Ishikawa (cell line): ENCODE measurements around the gene DCUN1D2.

Experiments
- EGR1 ChIP-seq: IDR thresholded peaks from 2 replicates; pipeline ENCODE4 v1.6.1; 2012
- RAD21 ChIP-seq: IDR thresholded peaks from 2 replicates; pipeline ENCODE4 v1.6.1; 2012; ENCODE audit warnings: low read depth
- REST ChIP-seq: IDR thresholded peaks from 2 replicates; pipeline ENCODE4 v1.6.1; 2012; ENCODE audit warnings: low read depth, mild to moderate bottlenecking
- TAF1 ChIP-seq: IDR thresholded peaks from 2 replicates; pipeline ENCODE4 v1.6.1; 2012; ENCODE audit warnings: low read depth, mild to moderate bottlenecking
- YY1 ChIP-seq: IDR thresholded peaks from 2 replicates; pipeline ENCODE4 v1.6.1; 2012; ENCODE audit warnings: low read depth
- TF ChIP-seq, protein P1 (sequence below): IDR thresholded peaks from 2 replicates; pipeline ENCODE4 v1.6.1; 2012

DNA sequence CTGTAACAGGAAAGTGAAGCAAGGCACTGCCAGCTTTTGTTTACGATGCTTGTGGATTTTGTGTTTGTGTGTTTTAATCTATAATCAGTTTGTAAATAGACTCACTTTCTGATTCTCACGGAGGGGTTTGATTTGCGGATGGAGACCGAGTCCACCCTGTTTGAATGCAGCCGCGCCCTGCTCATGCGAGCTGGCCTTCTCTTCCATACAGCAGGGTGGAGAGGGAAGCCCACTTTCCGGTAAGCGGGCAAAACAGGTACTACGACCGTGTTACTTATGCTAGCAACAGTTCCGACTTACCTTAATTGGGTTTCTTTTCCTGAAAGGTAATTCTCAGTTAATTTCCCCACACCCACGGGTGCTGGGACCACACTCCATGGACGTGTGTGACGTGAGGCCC lies 70.3 kb downstream of the DCUN1D2 start:
- no peak for TF ChIP-seq TAF1
- no peak for TF ChIP-seq YY1
- TF ChIP-seq RAD21, result no peak
- TF ChIP-seq REST, result no peak
- TF ChIP-seq EGR1, result no peak
- TF ChIP-seq, protein P1, sequence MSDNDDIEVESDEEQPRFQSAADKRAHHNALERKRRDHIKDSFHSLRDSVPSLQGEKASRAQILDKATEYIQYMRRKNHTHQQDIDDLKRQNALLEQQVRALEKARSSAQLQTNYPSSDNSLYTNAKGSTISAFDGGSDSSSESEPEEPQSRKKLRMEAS, result no peak
